ENCODE measurements around the gene CNTFR. TPM values are rescaled to one million over a fixed set of nuclear protein-coding genes. Genes with fewer than 3 reads are reported as not detected.

CNTFR gene
- total RNA-seq, 1 donor from 2014 or later, result 2.5 TPM

DNA sequence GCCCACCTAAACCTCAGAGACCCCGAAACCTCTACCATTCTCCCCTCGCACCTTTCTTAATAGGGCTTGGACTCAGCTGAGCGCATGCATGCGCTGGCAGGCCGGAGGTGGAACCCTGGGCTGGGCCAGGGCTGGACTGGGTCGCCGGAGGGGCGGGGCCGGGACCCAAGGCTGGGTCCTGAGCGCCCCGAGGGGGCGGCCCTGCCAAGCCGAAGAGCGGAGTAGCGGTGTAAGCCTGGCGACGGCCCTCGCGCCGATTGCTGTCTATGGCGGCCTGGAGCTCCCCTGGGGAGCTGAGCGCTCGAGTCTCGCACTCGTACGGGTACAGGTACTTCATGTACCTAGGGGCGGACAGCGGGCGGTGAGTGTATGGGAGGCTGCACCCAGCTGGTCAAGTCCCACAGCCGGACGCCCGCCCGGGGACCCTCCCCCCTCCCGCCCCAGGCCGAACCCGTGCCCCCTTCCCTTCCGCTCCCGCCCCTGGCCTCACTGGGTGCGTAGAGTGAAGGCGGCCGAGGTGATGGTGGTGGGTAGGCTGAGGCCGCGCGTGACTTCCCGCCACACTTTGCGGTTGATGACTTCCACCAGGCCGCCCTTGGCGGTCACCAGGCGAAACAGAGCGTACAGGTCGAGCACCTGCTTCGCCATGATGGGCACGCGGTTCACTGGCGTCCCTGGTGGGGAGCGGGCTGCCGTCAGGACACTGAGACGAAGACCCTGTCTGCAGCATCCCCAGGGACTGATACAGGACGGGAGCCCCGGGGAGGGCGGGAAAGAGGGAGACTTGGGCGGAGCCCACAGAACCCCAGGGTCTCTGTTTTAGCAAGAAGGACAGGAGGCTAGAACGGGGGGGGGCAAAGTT is 34.1 kb upstream of the CNTFR start:
- H3K27me3 ChIP-seq (ENCODE audit: low read depth), result peaks cover 71% of the 10 kb centered on the region

DNA sequence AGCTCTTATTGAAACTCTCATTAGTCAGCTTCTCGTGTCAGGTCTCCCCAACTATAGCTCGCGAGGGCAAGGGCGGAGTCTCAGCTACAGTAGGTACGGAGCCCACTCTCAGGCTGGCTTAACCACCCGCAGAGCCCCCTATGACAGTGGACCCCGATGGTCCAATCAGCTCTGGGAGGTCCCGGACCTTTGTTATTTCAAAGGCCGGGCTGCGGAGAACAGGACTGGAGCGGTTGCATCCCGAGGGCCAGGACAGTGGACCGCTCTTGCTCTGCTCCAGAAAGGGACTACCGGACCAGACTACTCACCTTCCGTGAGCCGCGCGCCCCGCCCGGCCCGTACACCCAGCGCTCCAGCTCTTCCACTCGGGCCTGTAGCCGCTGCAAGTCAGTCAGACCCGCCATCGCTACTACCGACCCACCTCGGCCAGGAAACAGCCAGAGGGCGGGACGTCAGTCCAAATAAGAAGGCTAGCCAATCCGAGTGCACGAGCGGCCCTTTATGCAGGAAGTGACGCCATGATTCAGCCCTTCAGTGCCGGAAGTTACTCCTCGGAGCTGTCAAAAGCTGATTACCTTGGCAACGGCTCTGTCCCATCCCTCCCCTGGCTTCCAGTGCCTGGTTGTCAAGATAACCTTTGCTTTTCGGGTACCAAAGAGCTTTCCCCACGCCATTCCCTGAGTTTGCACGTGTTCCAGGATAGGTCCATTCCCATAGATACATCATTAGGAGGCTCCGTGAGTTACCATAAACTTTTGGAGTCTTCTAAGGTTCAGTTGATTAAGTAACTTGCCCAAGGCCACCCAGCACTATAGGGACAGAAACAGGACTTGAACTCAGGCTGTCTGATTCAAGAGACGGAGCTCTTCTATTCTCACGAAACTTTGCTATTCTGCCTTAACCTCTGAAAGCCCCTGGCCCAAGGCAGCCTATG is 30.8 kb upstream of the CNTFR start, which contains the start of gene DCTN3:
Gene DCTN3 (minus strand): TSS at position 435 of the 934 bp plus-strand sequence. CDS start 31 bp downstream, at position 404.
- no peaks in the 10 kb centered on the region for H3K9me3 ChIP-seq
- peak within 1 kb of the TSS; percentile 76 for H3K27ac ChIP-seq
- peak within 1 kb of the TSS; percentile 97 for H3K4me3 ChIP-seq
- DNase-seq (peak; percentile 96), ATAC-seq (peak; percentile 97 to 99)
- peaks cover 35% of the 10 kb centered on the region for H3K36me3 ChIP-seq
- TF ChIP-seq, protein P1, sequence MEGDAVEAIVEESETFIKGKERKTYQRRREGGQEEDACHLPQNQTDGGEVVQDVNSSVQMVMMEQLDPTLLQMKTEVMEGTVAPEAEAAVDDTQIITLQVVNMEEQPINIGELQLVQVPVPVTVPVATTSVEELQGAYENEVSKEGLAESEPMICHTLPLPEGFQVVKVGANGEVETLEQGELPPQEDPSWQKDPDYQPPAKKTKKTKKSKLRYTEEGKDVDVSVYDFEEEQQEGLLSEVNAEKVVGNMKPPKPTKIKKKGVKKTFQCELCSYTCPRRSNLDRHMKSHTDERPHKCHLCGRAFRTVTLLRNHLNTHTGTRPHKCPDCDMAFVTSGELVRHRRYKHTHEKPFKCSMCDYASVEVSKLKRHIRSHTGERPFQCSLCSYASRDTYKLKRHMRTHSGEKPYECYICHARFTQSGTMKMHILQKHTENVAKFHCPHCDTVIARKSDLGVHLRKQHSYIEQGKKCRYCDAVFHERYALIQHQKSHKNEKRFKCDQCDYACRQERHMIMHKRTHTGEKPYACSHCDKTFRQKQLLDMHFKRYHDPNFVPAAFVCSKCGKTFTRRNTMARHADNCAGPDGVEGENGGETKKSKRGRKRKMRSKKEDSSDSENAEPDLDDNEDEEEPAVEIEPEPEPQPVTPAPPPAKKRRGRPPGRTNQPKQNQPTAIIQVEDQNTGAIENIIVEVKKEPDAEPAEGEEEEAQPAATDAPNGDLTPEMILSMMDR (IDR thresholded peaks at IDR 0.05), result no peak
- H3K27me3 ChIP-seq (ENCODE audit: low read depth), result peaks cover 38% of the 10 kb centered on the region
- intact Hi-C loops (cut with DNase I), result no loop called here
- peaks cover 23% of the 10 kb centered on the region for H3K4me1 ChIP-seq

More for the DNA sequence above, 34.1 kb upstream of the CNTFR start:
- TF ChIP-seq, protein P1 (IDR thresholded peaks at IDR 0.05), result no peak
- H3K9me3 ChIP-seq, result no peaks in the 10 kb centered on the region
- H3K36me3 ChIP-seq, result peaks cover 2% of the 10 kb centered on the region
- H3K4me3 ChIP-seq, result no peak overlapping the region
- H3K4me1 ChIP-seq, result peaks cover 28% of the 10 kb centered on the region
- DNase-seq (no peak), ATAC-seq (no peak)
- intact Hi-C loops (cut with DNase I), result no loop called here
- H3K27ac ChIP-seq, result no peak overlapping the region

DNA sequence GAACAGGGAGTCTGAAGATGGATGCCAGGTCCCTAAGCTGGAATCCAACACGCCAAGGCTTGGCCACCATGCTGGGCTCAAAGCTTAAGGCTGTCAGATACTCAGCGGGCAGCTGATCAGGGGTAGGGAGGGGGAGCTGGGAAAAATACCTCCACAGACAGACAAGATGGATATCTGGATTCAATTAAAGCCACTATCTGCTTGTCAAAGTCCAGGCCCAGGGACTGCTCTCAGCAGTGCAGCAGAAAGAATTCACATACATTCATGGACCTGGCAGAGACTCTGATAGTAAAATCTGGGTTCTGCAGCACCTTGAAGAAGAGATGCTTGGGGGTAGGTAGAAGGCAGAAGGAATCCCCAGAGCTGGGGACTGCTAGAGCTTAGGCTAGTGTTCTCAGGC is 25.6 kb upstream of the CNTFR start:
- TF ChIP-seq, protein P1 (IDR thresholded peaks at IDR 0.05), result no peak
- DNase-seq (no peak), ATAC-seq (no peak)
- H3K9me3 ChIP-seq, result no peaks in the 10 kb centered on the region
- intact Hi-C loops (cut with DNase I), result no loop called here
- H3K4me3 ChIP-seq, result no peak overlapping the region
- H3K27me3 ChIP-seq (ENCODE audit: low read depth), result no peaks in the 10 kb centered on the region
- peaks cover 53% of the 10 kb centered on the region for H3K36me3 ChIP-seq
- H3K27ac ChIP-seq, result no peak overlapping the region
- peaks cover 33% of the 10 kb centered on the region for H3K4me1 ChIP-seq

DNA sequence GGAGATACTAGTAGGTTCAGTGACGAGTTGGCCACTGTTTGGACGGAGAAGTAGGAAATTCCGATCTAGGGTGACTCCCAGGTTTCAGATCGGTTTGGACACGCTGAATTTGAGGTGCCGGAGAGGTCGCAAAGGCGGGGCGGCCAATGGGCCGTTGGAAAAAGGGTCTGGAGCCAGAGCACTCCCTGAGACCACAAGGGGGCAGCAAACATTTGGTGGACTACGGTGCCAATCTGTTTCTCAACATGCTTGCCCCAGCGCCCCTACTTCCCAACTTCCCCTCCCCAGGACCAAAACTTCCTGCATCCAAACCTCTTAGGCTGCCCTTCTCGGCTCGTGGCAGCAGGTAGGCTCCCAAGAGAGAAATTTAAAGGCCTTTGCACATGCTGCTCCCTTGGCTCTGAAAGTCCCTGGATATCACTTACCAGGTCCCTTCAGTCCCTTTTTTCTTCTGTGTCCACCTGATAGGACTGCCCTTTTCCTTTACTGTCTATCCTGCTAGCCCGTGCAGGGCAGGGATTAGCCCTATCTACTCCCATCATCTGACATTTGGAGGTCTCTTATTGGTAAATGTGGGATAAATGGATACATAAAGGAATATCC is 23.4 kb upstream of the CNTFR start:
- ATAC-seq (peak; percentile 86 to 88), DNase-seq (peak; percentile 78)
- Histone ChIP-seq H3K9me3 (no peaks in the 10 kb centered on the region), H3K4me3 (peak overlapping the region; percentile 78), H3K4me1 (peaks cover 21% of the 10 kb centered on the region), H3K27ac (no peak overlapping the region), H3K36me3 (peaks cover 44% of the 10 kb centered on the region), H3K27me3 (ENCODE audit: low read depth) (no peaks in the 10 kb centered on the region)
- TF ChIP-seq, protein P1 (IDR thresholded peaks at IDR 0.05), result peak; percentile 91
- intact Hi-C loops (cut with DNase I), result no loop called here
